Measurements from ENCODE around the gene BHMT. TPM values are rescaled to one million over a fixed set of nuclear protein-coding genes. Genes with fewer than 3 reads are reported as not detected.
"Not testable (repeated sequence)": the region's sequence is repeated elsewhere in the genome, so short reads cannot be mapped to it uniquely, and the experiment has no call there.

Gene BHMT
- total RNA-seq, 1 donor from 2014 or later, result not detected

DNA sequence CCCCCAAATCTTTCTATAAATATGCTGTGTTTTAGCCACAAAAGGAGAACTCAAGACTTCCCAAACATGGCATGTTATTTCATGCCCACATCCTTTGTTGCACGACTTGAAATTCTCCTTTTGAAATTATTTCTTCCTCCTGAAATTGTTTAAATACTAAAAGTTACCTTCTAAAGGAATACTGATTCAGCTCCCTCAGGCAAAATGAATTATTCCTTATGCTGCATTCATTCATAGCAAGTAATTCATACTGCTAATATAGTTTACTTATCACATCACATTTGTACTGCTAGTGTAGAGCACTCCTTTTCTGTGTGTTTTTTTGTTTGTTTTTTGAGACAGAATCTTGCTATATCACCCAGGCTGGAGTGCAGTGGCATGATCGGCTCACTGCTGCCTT, 45.7 kb downstream of the BHMT start:
- no peak for DNase-seq (ENCODE audit: missing footprints)
- intact Hi-C loops (cut with DNase I), result no loop called here
- no peak for ATAC-seq

DNA sequence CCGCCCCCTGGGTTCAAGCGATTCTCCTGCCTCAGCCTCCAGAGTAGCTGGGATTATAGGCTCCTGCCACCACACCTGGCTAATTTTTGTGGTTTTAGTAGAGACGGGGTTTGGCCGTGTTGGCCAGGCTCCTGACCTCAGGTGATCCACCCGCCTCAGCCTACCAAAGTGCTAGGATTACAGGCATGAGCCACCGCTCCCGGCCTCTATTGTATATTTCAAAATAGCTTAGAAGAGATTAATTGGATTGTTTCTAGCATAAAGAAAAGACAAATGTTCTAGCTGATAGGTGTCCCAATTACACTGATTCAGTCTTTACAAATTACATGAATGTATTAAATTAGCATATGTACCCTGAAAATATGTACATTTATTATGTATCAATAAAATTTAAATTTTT, 50.0 kb downstream of the BHMT start:
- ATAC-seq; DNase-seq (ENCODE audit: missing footprints); intact Hi-C loops (cut with DNase I): not testable (repeated sequence)

DNA sequence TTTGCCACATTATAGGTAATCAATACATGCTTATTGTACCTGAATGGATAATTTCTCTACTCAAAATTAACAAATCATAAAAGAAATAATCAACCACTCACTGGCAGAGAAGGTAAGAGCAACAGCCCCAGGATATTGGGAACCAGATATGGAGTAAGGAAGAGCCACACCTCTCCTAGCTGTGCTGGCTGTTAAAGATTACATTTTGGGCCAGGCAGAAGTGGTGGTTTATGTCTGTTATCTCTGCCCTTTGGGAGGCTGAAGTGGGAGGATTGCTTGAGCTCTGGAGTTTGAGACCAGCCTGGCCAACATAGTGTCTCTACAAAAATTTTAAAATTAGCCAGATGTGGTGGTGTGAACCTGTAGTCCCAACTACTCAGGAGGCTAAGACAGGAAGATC, 56.4 kb downstream of the BHMT start:
- intact Hi-C loops (cut with DNase I), result no loop called here
- ATAC-seq, result no peak
- DNase-seq (ENCODE audit: missing footprints), result no peak

DNA sequence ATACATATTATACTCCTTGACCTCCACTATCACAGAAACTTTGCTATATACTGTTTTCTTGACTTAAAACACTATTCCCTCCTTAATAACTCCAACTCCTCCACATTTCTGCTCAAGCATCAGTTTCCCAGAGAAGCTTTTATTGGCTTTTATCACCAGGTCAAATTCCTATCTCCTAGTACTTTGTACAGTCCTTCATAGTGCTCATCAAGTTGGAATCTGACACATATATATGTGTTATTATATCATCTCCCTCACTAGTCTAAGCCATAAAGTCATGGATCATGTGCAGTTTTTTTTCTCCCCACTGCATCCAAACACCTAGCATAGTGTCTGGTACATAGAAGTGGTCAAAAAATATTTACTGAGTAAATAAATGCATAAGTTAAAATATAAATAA, 59.1 kb downstream of the BHMT start:
- no peak for DNase-seq (ENCODE audit: missing footprints)
- intact Hi-C loops (cut with DNase I), result no loop called here
- ATAC-seq, result no peak

DNA sequence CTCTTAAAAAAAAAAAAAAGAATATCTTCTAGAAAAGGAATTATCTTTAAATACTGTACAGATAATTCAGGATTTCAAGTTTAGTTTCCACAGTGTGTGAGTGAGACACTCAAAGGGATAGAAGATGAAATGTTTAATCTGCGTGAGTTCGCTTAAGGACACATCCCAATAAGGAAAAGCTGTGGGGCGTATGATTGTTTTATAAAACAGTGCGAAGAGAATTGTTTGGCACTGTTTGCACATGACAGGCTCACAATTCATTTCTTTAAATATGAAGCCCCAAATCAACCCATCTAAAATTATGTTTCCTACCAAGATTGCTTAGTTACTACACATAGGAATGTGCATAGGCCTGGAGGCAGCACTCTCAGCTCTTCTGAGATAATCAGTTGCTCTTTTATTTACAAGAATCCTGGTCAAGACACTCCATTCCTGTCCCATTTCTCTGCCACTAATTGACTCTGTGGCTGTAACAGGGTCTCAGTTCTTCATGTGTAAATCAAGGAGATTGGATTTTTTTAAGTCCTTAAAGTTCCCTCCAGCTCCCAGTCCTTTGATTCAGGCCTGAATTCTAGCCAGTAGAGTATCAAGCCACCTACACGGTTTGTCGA, 60.1 kb downstream of the BHMT start:
- DNase-seq (ENCODE audit: missing footprints), result no peak
- intact Hi-C loops (cut with DNase I), result no loop called here
- ATAC-seq, result no peak

DNA sequence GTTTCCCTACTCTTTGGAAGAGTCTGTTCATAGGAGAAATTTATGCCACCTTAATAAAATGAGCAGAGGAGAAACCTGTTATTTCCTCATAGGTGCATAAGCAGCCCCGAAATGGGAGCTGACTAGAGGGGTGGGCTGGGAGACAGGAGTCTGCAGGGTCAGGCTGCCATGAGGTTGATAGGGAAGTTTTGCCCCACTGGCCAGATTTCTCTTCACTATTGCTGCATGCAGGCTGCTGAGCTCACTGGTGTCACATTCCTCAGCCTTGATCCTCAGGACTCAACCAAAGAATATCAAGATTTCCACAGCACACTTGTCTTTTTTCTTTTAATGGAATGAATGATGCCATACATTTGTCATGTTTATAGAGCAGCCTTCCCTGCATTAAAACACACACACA, 60.7 kb downstream of the BHMT start:
- DNase-seq (ENCODE audit: missing footprints), result no peak
- no peak for ATAC-seq
- intact Hi-C loops (cut with DNase I), result no loop called here

DNA sequence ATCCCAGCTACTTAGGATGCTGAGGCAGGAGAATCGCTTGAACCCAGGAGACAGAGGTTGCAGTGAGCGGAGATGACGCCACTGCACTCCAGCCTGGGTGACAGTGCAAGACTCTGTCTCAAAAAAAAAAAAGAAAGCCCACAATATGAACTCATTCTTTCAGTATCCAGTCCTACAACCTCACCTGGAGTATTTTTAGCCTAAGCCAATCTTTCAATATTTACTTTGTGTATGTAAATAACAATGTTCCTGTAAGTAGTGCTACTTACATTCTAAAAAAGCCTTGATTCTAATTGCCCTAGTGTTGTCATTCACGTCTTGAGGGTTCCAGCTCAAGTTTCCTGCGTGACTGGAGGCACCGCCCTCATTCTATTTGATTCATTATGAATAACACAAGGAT, 62.0 kb downstream of the BHMT start:
- DNase-seq (ENCODE audit: missing footprints) (no peak), ATAC-seq (no peak)
- intact Hi-C loops (cut with DNase I), result no loop called here

DNA sequence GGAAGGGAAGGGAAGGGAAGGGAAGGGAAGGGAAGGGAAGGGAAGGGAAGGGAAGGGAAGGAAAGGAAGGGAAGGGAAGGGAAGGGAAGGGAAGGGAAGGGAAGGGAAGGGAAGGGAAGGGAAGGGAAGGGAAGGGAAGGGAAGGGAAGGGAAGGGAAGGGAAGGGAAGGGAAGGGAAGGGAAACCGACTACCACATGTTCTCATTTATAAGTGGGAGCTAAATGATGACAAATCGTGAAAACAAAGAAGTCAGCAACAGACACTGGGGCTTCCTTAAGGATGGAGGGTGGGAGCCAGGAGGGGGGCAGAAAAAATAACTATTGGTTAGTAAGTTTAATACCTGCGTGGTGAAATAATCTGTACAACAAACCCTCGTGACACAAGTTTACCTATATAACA, 68.8 kb downstream of the BHMT start:
- intact Hi-C loops (cut with DNase I); ATAC-seq; DNase-seq (ENCODE audit: missing footprints): not testable (repeated sequence)

DNA sequence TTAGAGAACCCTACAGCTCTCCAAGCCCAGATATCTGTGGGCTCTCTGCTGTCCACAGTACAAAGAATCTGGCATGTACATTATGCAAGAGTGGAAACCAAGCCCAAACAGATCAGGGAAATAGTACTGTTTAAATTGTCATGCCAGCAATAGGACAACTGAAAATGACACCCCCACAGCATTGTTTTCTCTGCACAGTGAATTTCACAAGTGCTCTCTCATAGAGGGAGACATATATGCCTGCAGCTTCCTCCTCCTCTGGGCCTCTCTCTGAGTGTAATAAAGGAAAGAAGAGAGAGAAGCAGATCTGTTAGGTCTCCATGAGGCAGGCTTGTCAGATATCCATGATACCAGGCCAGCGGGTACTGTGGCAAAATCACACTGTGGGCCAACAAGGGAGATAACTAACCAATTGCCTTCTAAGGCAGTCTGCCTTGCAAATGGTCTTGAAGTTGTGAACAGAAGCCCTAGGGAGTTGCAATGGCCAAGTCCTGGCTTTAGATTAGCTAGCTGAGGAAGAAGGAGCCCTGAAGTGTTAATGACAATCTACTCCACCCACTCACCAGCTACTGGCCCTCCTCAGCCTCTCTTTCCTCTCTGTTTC, 69.9 kb downstream of the BHMT start:
- intact Hi-C loops (cut with DNase I), result no loop called here
- DNase-seq (ENCODE audit: missing footprints) (no peak), ATAC-seq (peak; percentile 44)

Other genes starting within 250 kb of the BHMT start
- 11.9 TPM for gene ARSB, start 126.5 kb upstream of the BHMT start, total RNA-seq
- 2.0 TPM for gene DMGDH, start 42.1 kb upstream of the BHMT start, total RNA-seq
- 8.9 TPM for gene BHMT2, start 42.0 kb upstream of the BHMT start, total RNA-seq
- gene JMY, start 124.3 kb downstream of the BHMT start, total RNA-seq, result 9.0 TPM